Loucy (cell line): ENCODE measurements around the gene DNAH11.

Experiments used
- EZH2phosphoT487 ChIP-seq: fragments of 200-600 bp; IDR thresholded peaks from 2 replicates; pipeline ENCODE4 v1.6.1; 2018; ENCODE audit warnings: antibody characterized with exemption, mild to moderate bottlenecking, moderate library complexity, borderline replicate concordance
- TF ChIP-seq, protein P1 (sequence below): fragments of 200-600 bp; sonication (generic); conservative IDR thresholded peaks from 2 replicates; pipeline ENCODE4 v1.5.1; 2014; ENCODE audit warnings: mild to moderate bottlenecking, antibody characterized with exemption, low read length

DNA sequence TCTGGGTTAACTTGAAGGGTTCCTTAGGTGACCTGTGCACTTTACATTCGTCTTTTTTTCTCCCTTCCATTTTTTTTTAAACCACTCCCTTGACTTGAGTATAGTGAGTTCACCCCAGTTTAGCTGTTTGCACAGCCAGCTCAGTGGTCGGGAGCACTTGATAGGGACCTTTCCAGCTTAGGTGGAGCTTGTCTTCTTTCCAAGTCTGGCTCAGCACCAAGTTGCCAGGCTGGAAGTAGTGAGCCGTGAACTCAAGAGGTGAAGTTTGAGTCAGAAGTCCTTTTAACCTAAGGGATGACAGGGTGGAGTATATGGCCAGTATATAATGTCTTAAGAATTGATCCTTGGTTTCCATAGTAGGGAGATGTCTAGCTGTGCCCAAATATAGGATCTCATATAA is 7.2 kb downstream of the DNAH11 start:
- TF ChIP-seq, protein P1, sequence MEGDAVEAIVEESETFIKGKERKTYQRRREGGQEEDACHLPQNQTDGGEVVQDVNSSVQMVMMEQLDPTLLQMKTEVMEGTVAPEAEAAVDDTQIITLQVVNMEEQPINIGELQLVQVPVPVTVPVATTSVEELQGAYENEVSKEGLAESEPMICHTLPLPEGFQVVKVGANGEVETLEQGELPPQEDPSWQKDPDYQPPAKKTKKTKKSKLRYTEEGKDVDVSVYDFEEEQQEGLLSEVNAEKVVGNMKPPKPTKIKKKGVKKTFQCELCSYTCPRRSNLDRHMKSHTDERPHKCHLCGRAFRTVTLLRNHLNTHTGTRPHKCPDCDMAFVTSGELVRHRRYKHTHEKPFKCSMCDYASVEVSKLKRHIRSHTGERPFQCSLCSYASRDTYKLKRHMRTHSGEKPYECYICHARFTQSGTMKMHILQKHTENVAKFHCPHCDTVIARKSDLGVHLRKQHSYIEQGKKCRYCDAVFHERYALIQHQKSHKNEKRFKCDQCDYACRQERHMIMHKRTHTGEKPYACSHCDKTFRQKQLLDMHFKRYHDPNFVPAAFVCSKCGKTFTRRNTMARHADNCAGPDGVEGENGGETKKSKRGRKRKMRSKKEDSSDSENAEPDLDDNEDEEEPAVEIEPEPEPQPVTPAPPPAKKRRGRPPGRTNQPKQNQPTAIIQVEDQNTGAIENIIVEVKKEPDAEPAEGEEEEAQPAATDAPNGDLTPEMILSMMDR, result no peak
- no peak for TF ChIP-seq EZH2phosphoT487
